Neural cell (in vitro differentiated cells): Measurements from ENCODE around the gene RGL3.
A peak's percentile ranks its signal among the peaks of the same experiment; 100 is the strongest.

Source experiments
- EP300 ChIP-seq: fragments of 450-650 bp; conservative IDR thresholded peaks from 2 replicates; pipeline ENCODE4 v1.6.1; 2014; ENCODE audit warnings: antibody characterized with exemption, mild to moderate bottlenecking, moderate library complexity; ENCODE audit not compliant: poor library complexity, severe bottlenecking
- EZH2 ChIP-seq: fragments of 200-600, 300-800 bp; shearing (Covaris generic), sonication (generic); IDR thresholded peaks from 2 replicates; pipeline ENCODE4 v1.6.1; 2014; ENCODE audit warnings: antibody characterized with exemption, low read length, borderline replicate concordance, mild to moderate bottlenecking; ENCODE audit not compliant: insufficient read depth, poor library complexity, severe bottlenecking
- MXI1 ChIP-seq: fragments of 450-650 bp; conservative IDR thresholded peaks from 2 replicates; pipeline ENCODE4 v1.6.1; 2014; ENCODE audit warnings: antibody characterized with exemption, mild to moderate bottlenecking; ENCODE audit not compliant: poor library complexity, severe bottlenecking
- POLR2AphosphoS5 ChIP-seq: IDR thresholded peaks from 2 replicates; pipeline ENCODE4 v1.6.1; 2012
- RAD21 ChIP-seq: fragments of 450-650 bp; conservative IDR thresholded peaks from 2 replicates; pipeline ENCODE4 v1.6.1; 2014; ENCODE audit warnings: antibody characterized with exemption, mild to moderate bottlenecking, moderate library complexity
- SMC3 ChIP-seq: fragments of 450-650 bp; conservative IDR thresholded peaks from 2 replicates; pipeline ENCODE4 v1.6.1; 2014; ENCODE audit warnings: antibody characterized with exemption, mild to moderate bottlenecking, moderate library complexity; ENCODE audit not compliant: poor library complexity
- TF ChIP-seq, protein P1 (sequence below): fragments of 450-650 bp; IDR thresholded peaks from 2 replicates; pipeline ENCODE4 v1.5.1; 2014; ENCODE audit warnings: antibody characterized with exemption, mild to moderate bottlenecking, moderate library complexity; ENCODE audit not compliant: poor library complexity, severe bottlenecking
- TF ChIP-seq, protein P2 (sequence below): IDR thresholded peaks from 2 replicates; pipeline ENCODE4 v1.6.1; 2012; ENCODE audit warnings: borderline replicate concordance

DNA sequence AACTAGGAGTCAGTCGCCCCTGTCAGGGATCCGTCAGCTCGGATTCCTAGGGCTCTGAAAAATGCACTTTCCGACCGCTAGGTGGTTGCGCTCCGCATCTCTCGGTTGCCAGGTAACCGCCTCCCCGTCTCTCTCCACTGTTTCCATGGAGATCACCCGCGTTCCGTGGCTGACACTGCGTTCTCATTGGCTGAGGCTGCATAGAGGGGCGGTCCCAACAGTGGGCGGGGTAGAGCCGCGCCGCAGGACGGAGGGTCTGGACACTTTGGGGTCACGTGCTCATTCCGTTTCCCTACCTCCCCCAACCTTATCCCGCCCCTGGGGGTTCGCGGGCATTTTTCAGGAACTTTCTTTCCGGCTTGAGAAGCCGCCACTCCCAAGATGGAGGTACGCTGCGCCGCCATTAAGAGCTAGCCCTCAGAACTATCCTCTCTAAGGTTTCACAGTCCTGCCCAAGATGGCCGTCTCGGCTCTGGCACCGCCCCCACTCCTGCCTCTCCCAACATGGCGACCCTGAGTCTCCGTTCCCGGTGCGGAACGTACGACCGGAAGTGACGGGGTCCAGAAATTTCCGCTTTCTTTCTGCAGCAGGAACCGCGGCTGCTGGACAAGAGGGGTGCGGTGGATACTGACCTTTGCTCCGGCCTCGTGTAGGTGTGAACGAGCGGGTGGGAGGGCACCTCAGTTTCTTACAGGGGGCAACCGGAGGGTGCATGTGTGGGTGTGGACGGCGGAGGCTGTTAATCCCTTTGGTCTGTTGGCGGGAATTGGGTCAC lies 16.1 kb upstream of the RGL3 start, which contains the start of the genes ODAD3 and PRKCSH:
- TF ChIP-seq EZH2 (no peak), MXI1 (peak; percentile 75), SMC3 (peak; percentile 66), POLR2AphosphoS5 (peak; percentile 100), EP300 (peak; percentile 59), RAD21 (peak; percentile 52)
- TF ChIP-seq, protein P1, sequence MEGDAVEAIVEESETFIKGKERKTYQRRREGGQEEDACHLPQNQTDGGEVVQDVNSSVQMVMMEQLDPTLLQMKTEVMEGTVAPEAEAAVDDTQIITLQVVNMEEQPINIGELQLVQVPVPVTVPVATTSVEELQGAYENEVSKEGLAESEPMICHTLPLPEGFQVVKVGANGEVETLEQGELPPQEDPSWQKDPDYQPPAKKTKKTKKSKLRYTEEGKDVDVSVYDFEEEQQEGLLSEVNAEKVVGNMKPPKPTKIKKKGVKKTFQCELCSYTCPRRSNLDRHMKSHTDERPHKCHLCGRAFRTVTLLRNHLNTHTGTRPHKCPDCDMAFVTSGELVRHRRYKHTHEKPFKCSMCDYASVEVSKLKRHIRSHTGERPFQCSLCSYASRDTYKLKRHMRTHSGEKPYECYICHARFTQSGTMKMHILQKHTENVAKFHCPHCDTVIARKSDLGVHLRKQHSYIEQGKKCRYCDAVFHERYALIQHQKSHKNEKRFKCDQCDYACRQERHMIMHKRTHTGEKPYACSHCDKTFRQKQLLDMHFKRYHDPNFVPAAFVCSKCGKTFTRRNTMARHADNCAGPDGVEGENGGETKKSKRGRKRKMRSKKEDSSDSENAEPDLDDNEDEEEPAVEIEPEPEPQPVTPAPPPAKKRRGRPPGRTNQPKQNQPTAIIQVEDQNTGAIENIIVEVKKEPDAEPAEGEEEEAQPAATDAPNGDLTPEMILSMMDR = peak; percentile 99
- TF ChIP-seq, protein P2, sequence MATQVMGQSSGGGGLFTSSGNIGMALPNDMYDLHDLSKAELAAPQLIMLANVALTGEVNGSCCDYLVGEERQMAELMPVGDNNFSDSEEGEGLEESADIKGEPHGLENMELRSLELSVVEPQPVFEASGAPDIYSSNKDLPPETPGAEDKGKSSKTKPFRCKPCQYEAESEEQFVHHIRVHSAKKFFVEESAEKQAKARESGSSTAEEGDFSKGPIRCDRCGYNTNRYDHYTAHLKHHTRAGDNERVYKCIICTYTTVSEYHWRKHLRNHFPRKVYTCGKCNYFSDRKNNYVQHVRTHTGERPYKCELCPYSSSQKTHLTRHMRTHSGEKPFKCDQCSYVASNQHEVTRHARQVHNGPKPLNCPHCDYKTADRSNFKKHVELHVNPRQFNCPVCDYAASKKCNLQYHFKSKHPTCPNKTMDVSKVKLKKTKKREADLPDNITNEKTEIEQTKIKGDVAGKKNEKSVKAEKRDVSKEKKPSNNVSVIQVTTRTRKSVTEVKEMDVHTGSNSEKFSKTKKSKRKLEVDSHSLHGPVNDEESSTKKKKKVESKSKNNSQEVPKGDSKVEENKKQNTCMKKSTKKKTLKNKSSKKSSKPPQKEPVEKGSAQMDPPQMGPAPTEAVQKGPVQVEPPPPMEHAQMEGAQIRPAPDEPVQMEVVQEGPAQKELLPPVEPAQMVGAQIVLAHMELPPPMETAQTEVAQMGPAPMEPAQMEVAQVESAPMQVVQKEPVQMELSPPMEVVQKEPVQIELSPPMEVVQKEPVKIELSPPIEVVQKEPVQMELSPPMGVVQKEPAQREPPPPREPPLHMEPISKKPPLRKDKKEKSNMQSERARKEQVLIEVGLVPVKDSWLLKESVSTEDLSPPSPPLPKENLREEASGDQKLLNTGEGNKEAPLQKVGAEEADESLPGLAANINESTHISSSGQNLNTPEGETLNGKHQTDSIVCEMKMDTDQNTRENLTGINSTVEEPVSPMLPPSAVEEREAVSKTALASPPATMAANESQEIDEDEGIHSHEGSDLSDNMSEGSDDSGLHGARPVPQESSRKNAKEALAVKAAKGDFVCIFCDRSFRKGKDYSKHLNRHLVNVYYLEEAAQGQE = peak; percentile 87
